DND-41 (cell line): ENCODE measurements around the gene SLC39A11.

Source experiments
- CTCF ChIP-seq: IDR thresholded peaks from 2 replicates; pipeline ENCODE4 v1.5.1; 2012; ENCODE audit warnings: borderline replicate concordance, low read length, moderate library complexity, mild to moderate bottlenecking; ENCODE audit not compliant: poor library complexity, severe bottlenecking; ENCODE audit errors: extremely low read depth
- EZH2 ChIP-seq: IDR thresholded peaks from 3 replicates; pipeline ENCODE4 v1.6.1; 2012; ENCODE audit warnings: borderline replicate concordance, low read depth, mild to moderate bottlenecking, moderate library complexity, low read length, inconsistent platforms; ENCODE audit not compliant: severe bottlenecking

GRCh38 chr17:72877348-72877747, 215.1 kb downstream of the SLC39A11 start:
- TF ChIP-seq CTCF (no peak), EZH2 (no peak)
